GM18870 (cell line): Measurements from ENCODE around the gene KLK10.

Experiments
- ATAC-seq: cut with Tn5 transposase; IDR thresholded peaks from one replicate; pipeline ENCODE4 v1.9.1; 2021; ENCODE audit warnings: moderate library complexity; ENCODE audit not compliant: unreplicated experiment

Gene KLK10

GRCh38 chr19:51027126-51027806, 7.8 kb upstream of the KLK10 start:
- ATAC-seq: no peak

GRCh38 chr19:51026554-51026831, 7.0 kb upstream of the KLK10 start, which contains the start of gene KLK11:
Gene KLK11, minus strand, starts transcription at chr19:51026616. Its CDS starts 985 bp downstream, at chr19:51025631.
- no peak for ATAC-seq

- no peak for ATAC-seq
Measured at GRCh38 chr19:51025809-51026553, 6.5 kb upstream of the KLK10 start.

- no peak for ATAC-seq
Measured at GRCh38 chr19:51025401-51025800, 5.9 kb upstream of the KLK10 start.

- no peak for ATAC-seq
Measured at GRCh38 chr19:51024924-51025323, 5.4 kb upstream of the KLK10 start.

GRCh38 chr19:51023946-51024345, 4.4 kb upstream of the KLK10 start:
- ATAC-seq: no peak

GRCh38 chr19:51022526-51022925, 3.0 kb upstream of the KLK10 start:
- ATAC-seq: no peak

GRCh38 chr19:51020988-51021651, 1.6 kb upstream of the KLK10 start:
- ATAC-seq: no peak

GRCh38 chr19:51018745-51019543, 565 bp downstream of the KLK10 start:
- ATAC-seq: no peak

- ATAC-seq: no peak
Measured at GRCh38 chr19:51016798-51017683, 2.5 kb downstream of the KLK10 start.

GRCh38 chr19:51015691-51016267, 3.7 kb downstream of the KLK10 start:
- ATAC-seq: no peak

- no peak for ATAC-seq
Measured at GRCh38 chr19:51014242-51014641, 5.3 kb downstream of the KLK10 start.

- no peak for ATAC-seq
Measured at GRCh38 chr19:51012661-51013190, 6.8 kb downstream of the KLK10 start.

- no peak for ATAC-seq
Measured at GRCh38 chr19:51010066-51010795, 9.3 kb downstream of the KLK10 start.

GRCh38 chr19:51009061-51009891, 10.2 kb downstream of the KLK10 start:
- no peak for ATAC-seq

GRCh38 chr19:51007488-51007887, 12.0 kb downstream of the KLK10 start:
- no peak for ATAC-seq

GRCh38 chr19:51006406-51006805, 13.1 kb downstream of the KLK10 start:
- ATAC-seq: no peak

- no peak for ATAC-seq
Measured at GRCh38 chr19:51005248-51005647, 14.3 kb downstream of the KLK10 start.
